K562 (cell line): ENCODE results near the gene PILRA. TPM values are rescaled to one million over a fixed set of nuclear protein-coding genes. Genes with fewer than 3 reads are reported as not detected.

Source experiments
- BRF2 ChIP-seq: IDR thresholded peaks from 3 replicates; pipeline ENCODE4 v1.6.1; 2011; ENCODE audit warnings: borderline replicate concordance, mild to moderate bottlenecking; ENCODE audit not compliant: insufficient read length, insufficient read depth
- CHD1 ChIP-seq: fragments of 200-600 bp; sonication (generic); IDR thresholded peaks from one replicate; pipeline ENCODE4 v1.6.1; 2012; ENCODE audit warnings: mild to moderate bottlenecking, moderate library complexity, low read length, inconsistent platforms
- CHD4 ChIP-seq: fragments of 200-600 bp; sonication (generic); IDR thresholded peaks from 3 replicates; pipeline ENCODE4 v1.6.1; 2012; ENCODE audit warnings: low read depth, mild to moderate bottlenecking, mixed read lengths, low read length, inconsistent platforms; ENCODE audit not compliant: insufficient read depth, insufficient replicate concordance, poor library complexity, severe bottlenecking
- E4F1 ChIP-seq: fragments of 250-450 bp; sonication (Bioruptor Pico); IDR thresholded peaks from 2 replicates; pipeline ENCODE4 v1.5.0; 2021; ENCODE audit warnings: mild to moderate bottlenecking, borderline replicate concordance
- EP400 ChIP-seq: fragments of 450-650 bp; IDR thresholded peaks from 2 replicates; pipeline ENCODE4 v1.6.1; 2017; ENCODE audit warnings: antibody characterized with exemption, mild to moderate bottlenecking, moderate library complexity
- HNRNPL ChIP-seq: fragments of 200-400 bp; formaldehyde crosslinking; IDR thresholded peaks from 2 replicates; pipeline ENCODE4 v1.6.1; 2017; ENCODE audit warnings: low read depth, mild to moderate bottlenecking, low read length
- NCOR1 ChIP-seq: fragments of 450-650 bp; IDR thresholded peaks from 2 replicates; pipeline ENCODE4 v1.6.1; 2016; ENCODE audit warnings: mild to moderate bottlenecking, moderate library complexity
- RBM22 ChIP-seq: fragments of 200-400 bp; formaldehyde crosslinking; IDR thresholded peaks from 2 replicates; pipeline ENCODE4 v1.6.1; 2018; ENCODE audit warnings: low read length, low read depth; ENCODE audit not compliant: poor library complexity, severe bottlenecking
- ZBTB1 ChIP-seq: sonication (generic); formaldehyde crosslinking; IDR thresholded peaks from 2 replicates; pipeline ENCODE4 v1.8.1; 2023; ENCODE audit warnings: missing genetic modification reagents, low read depth, mild to moderate bottlenecking, borderline replicate concordance
- ZNF263 ChIP-seq: sonication (generic); formaldehyde crosslinking; IDR thresholded peaks from 2 replicates; pipeline ENCODE4 v1.8.0; 2022; ENCODE audit warnings: mild to moderate bottlenecking, missing genetic modification reagents, borderline replicate concordance
- ZNF318 ChIP-seq, 2 experiments: fragments of 450-650 bp; IDR thresholded peaks; 2 replicates each; pipeline ENCODE4 v1.6.1; 2016; ENCODE audit warnings: mild to moderate bottlenecking in 2 of 2, borderline replicate concordance in 1 of 2, low read depth in 1 of 2, moderate library complexity in 1 of 2
- polyA plus RNA-seq, 8 experiments: library from polyadenylated mRNA; depleted of rRNA in 4 of 8; stranded (reverse) in 5 of 8; unstranded in 3 of 8; fragments of >200 nt; fragmentation: Nextera tagmentation in 2 of 8; fragmentation: Illumina TruSeq in 1 of 8; extraction: Ambion mirVana in 2 of 8; extraction: Trizol in 1 of 8; gene quantifications; 2 replicates each; pipeline versions ENCODE4 v1.2.1 to v1.2.3, GENCODE V29; 2011 to 2014; ENCODE audit warnings: inconsistent platforms in 1 of 8, missing spikeins in 1 of 8
- total RNA-seq, 7 experiments: library from RNA; depleted of rRNA in 6 of 7; stranded (reverse); fragments of >200 nt in 6 of 7; fragmentation: Illumina TruSeq in 2 of 7; extraction: Trizol in 2 of 7; gene quantifications; 2 replicates each; pipeline versions ENCODE4 v1.2.1 to v1.2.3, GENCODE V29; 2011 to 2021; ENCODE audit warnings: low replicate concordance in 1 of 7

PILRA gene
- total and polyA plus RNA-seq, 9 of the 15 experiments (the other 6 are each of a cell fraction or from before 2014, with no cell fraction given): 0.13 to 1.8 (median 0.62) TPM

- TF ChIP-seq ZNF318 (IDR thresholded peaks at IDR 0.05; ENCODE audit: borderline replicate concordance in 1 of 2, low read depth in 1 of 2) (no peak), ZBTB1 (CRISPR knock-in tag) (peak; percentile 91), ZNF263 (CRISPR knock-in tag) (peak; percentile 64), BRF2 (no peak), E4F1 (CRISPR knock-in tag) (peak; percentile 66; the same call in 1 of the 2 replicates), CHD4 (no peak), RBM22 (peak; percentile 51), NCOR1 (no peak), HNRNPL (peak; percentile 52; the same call in 1 of the 2 replicates), CHD1 (peak; percentile 98), EP400 (peak; percentile 69; the same call in 1 of the 2 replicates)
Measured at GRCh38 chr7:100435401-100436304, 62.4 kb downstream of the PILRA start (continued).
